PC-9 (cell line): Measurements from ENCODE around the gene SPATA21.

Experiments used
- CTCF ChIP-seq: fragments of 200-600 bp; sonication (generic); conservative IDR thresholded peaks from 2 replicates; pipeline ENCODE4 v1.6.1; 2017; ENCODE audit warnings: mixed run types, antibody characterized with exemption, mild to moderate bottlenecking, moderate library complexity
- EZH2 ChIP-seq: fragments of 200-600 bp; sonication (generic); IDR thresholded peaks from 2 replicates; pipeline ENCODE4 v1.8.0; 2017; ENCODE audit warnings: antibody characterized with exemption, low read depth

- TF ChIP-seq CTCF (no peak), EZH2 (no peak)
Observed at GRCh38 chr1:16445052-16445451, 7.8 kb upstream of the SPATA21 start.
